Posterior cingulate gyrus (tissue), 11 donors: ENCODE results near the gene C2CD2L.
"Not testable (repeated sequence)": the region's sequence is repeated elsewhere in the genome, so short reads cannot be mapped to it uniquely, and the experiment has no call there.

Source experiments
- DNase-seq, 10 donors: peaks; one replicate each; pipeline versions ENCODE4 v3.0.0 to v3.0.0-alpha.2; 2020 to 2021; ENCODE audit warnings: mixed read lengths in 3 of 10
- intact Hi-C: fragments of 100-400 bp; cut with DNase I; formaldehyde crosslinking; loops from one replicate; pipeline ENCODE4 v1.15.1; 2023

C2CD2L gene

GRCh38 chr11:119112314-119113020 lies 5.3 kb downstream of the C2CD2L start:
- peak in 1 of 10 donors; percentile 61 for DNase-seq
- intact Hi-C loops: loop anchor here (10.0 kb wide), 1 partner anchor 82 kb away; no protein-coding TSS in a partner anchor

- DNase-seq: peak in 2 of 10 donors; percentile 88 to 90
- intact Hi-C loops: loop anchor here (10.0 kb wide), 1 partner anchor 81 kb away; no protein-coding TSS in a partner anchor
Measured at GRCh38 chr11:119113716-119114115, 6.6 kb downstream of the C2CD2L start.

- DNase-seq: peak in 1 of 10 donors; percentile 16
- intact Hi-C loops: loop anchor here (10.0 kb wide), 1 partner anchor 80 kb away; no protein-coding TSS in a partner anchor
Measured at GRCh38 chr11:119114351-119114750, 7.2 kb downstream of the C2CD2L start.

DNA sequence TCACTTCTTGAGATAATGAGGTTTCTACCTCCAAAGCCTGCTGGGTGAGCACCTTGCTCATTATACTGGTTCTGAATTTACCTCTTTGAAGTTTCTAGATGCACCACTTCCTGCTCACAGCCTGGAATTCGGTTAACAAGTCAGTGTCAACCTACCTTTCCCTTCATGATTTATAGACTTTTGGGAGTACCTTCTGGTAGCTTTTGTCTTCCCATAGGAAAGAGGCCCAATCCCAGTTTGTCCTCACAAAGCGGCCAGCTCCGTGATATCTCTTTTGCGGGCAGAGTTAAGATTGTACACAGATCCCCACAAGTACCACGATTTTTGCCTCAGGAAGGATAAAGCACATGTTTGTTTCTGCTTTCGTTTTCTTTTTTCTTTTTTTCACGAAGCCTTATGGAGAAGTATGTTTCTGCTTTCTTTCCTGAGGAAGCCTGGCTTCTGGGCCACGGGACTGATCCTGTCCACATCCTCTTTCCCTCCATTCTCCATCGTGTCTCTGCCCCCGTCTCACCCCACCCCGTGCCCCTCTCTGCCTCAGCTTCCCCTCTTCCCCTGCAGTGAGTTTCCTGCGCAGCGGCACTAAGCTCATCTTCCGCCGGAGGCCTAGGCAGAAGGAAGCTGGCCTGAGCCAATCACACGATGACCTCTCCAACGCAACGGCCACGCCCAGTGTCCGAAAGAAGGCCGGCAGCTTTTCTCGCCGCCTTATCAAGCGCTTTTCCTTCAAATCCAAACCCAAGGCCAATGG lies 8.5 kb downstream of the C2CD2L start:
- DNase-seq: peak in 2 of 10 donors; percentile 37 to 89
- intact Hi-C loops: loop anchor here (10.0 kb wide), 1 partner anchor 79 kb away; no protein-coding TSS in a partner anchor

GRCh38 chr11:119116235-119116594 lies 9.1 kb downstream of the C2CD2L start:
- intact Hi-C loops: loop anchor here (10.0 kb wide), 1 partner anchor 79 kb away; no protein-coding TSS in a partner anchor
- DNase-seq: no peak

GRCh38 chr11:119116601-119117000 lies 9.5 kb downstream of the C2CD2L start:
- intact Hi-C loops: loop anchor here (10.0 kb wide), 1 partner anchor 78 kb away; no protein-coding TSS in a partner anchor
- peak in 1 of 10 donors; percentile 57 for DNase-seq

DNA sequence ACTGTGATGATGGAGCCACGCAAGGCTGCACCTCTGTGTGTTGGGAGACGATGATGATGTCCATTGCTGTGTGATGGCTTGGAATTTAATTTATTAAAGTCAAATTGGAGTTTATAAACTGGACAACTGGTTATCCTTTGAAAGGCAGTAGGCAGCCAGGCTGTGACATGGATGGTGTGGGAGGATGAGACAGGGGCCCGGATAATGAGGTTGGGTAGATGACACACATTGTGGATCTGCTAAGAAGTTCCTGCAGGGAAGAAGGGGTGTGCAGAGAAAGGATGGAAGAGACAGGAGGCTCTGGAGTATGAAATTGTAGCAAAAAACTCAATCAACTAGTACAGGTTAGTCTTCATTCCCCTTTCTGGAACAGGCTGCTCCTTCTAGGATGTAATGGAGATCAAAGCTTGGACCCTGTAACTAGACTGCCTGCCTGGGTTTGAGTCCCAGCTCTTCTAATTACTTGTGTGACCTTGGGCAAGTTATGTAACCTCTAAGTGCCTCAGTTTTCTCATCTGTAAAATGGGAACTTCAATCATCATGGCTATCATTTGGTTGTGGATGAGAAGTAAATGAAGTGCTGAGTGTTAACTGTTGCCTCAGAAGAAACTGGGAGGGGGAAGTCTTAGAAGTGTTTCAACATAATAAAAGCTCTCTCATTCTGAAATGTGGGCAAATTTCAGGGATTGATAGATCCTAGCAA lies 10.0 kb downstream of the C2CD2L start:
- intact Hi-C loops: loop anchor here (10.0 kb wide), 1 partner anchor 78 kb away; no protein-coding TSS in a partner anchor
- DNase-seq: no peak

DNA sequence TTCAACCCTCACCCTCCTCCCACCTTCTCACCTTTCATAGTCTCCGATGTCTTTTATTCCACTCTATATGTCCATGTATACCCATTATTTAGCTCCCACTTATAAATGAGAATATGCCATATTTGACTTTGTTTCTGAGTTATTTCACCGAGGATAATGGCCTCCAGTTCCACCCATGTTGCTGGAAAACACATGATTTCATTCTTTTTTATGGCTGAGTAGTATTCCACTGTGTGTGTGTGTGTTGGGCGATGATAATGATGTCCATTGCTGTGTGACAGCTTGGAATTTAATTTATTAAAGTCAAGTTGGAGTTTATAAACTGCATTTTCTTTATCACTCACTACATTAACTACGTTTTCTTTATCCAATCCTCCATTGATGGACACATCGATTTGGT lies 11.1 kb downstream of the C2CD2L start:
- intact Hi-C loops: loop anchor here (10.0 kb wide), 1 partner anchor 77 kb away; no protein-coding TSS in a partner anchor
- no peak for DNase-seq

DNA sequence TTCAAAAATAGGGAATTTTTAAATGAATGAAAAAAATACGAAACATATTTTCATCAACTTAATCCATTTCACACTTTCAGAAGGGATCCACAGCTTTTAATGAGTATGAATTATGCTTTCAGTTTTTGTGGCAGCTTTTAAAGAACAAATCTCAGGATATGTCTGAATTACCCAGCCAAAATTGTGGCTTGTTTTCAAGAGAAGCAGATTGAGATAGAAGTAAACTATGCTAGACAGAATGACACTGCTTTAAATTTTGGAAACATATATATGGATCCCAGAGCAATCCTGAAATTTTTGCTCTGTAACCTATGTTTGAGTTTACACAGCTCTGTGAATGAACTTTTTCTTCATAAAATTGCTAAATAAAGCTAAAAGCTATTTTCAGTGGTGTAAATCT lies 11.8 kb downstream of the C2CD2L start:
- DNase-seq: no peak
- intact Hi-C loops: loop anchor here (10.0 kb wide), 1 partner anchor 76 kb away; no protein-coding TSS in a partner anchor

DNA sequence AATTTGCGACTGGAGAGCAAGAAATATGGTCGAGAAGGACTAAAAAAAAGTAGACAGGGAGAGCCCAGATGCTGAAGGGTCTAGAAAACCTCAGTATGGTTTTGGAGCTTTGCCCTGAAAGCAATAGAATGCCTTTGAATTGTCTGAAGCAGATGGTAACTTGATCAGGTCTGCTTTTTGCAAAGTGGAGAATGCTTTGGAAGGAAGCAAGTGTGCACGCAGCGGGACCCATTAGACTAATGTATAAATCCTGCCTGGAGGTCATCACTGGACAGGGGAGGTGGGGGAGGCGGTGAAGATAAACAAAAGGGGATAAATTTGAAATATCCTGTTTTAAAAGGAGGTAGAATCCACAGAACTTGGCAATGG lies 13.5 kb downstream of the C2CD2L start:
- DNase-seq: peak in 1 of 10 donors; percentile 42
- intact Hi-C loops: loop anchor here (2.0 kb wide), 1 partner anchor 14 kb away; the partner anchor contains the start of gene C2CD2L

DNA sequence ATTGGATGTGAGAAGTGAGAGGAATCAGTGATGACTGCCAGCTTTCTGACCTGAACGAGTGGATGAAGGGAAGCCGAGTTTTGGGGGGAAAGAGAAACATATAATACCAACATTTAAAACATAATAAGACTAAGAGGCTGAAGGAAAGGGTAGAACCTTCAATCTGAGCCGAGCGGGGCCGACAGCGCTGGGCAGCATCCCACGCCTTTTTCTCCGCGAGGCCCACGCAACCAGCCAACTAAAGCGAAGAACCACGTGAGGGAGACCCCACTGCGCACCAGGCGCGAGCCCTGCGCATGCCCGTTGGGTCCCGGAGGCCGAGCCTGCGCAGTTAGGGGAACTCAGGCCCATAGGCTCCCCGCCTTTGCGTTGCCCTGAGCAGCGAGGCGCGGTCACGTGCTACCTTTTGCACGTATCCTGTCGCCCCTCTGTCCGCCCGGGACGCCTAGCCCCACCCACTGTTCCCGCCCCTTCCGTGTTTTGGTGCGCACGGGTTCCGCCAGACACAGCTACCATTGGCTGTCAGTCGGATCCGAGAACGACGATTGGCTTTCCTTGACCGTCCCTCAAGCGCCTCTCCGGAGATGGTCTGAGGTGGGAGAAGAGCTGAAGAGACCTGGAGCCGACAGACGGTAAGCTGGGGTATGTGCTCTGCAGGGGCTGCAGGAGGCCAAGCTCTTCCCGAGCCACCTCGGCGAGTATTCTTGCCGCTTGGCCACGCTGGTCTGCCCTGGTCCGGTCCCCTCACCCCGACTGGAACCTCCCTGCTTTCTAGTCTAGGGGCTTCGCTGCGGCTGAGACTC lies 14.1 kb downstream of the C2CD2L start, which contains the start of gene HINFP:
TSS of gene HINFP (plus strand) at position 573 of the 803 bp plus-strand sequence. CDS start 5,365 bp downstream, outside the sequence.
- intact Hi-C loops: loop anchor here (2.0 kb wide), 1 partner anchor 14 kb away; the partner anchor contains the start of gene C2CD2L
- peak; percentile 99 to 100 (median 100) for DNase-seq

- intact Hi-C loops: loop anchor here (2.0 kb wide), 1 partner anchor 15 kb away; the partner anchor contains the start of gene C2CD2L
- no peak for DNase-seq
Measured at GRCh38 chr11:119121811-119122124, 14.6 kb downstream of the C2CD2L start.

GRCh38 chr11:119125821-119126220 lies 18.7 kb downstream of the C2CD2L start:
- peak in 1 of 10 donors; percentile 14 for DNase-seq
- intact Hi-C loops: no loop called here

- intact Hi-C loops: no loop called here
- no peak for DNase-seq
Measured at GRCh38 chr11:119126675-119127268, 19.6 kb downstream of the C2CD2L start.

GRCh38 chr11:119130662-119131061 lies 23.5 kb downstream of the C2CD2L start:
- DNase-seq: no peak
- intact Hi-C loops: no loop called here

GRCh38 chr11:119134389-119134978 lies 27.3 kb downstream of the C2CD2L start:
- intact Hi-C loops: no loop called here
- DNase-seq: peak in 1 of 10 donors; percentile 23

GRCh38 chr11:119139276-119139675 lies 32.1 kb downstream of the C2CD2L start:
- peak in 1 of 10 donors; percentile 55 for DNase-seq
- intact Hi-C loops: not testable (repeated sequence)

- DNase-seq: peak in 5 of 10 donors; percentile 38 to 88 (median 45)
- intact Hi-C loops: loop anchor here (10.0 kb wide), 1 partner anchor 50 kb away; no protein-coding TSS in a partner anchor
Measured at GRCh38 chr11:119144825-119145486, 37.8 kb downstream of the C2CD2L start.
